ENCODE data around the gene PARD6A.

Gene PARD6A

GRCh38 chr16:67660564-67661028 lies at the start of gene PARD6A (continued):
- TF ChIP-seq ZNF449 (tag by site-specific recombination; IDR thresholded peaks at IDR 0.05) = no peak
- TF ChIP-seq ZNF629 (tag by site-specific recombination; IDR thresholded peaks at IDR 0.05) = peak; percentile 98
- no peak for TF ChIP-seq SCRT2 (tag by site-specific recombination; IDR thresholded peaks at IDR 0.05)
- TF ChIP-seq ZNF19 (tag by site-specific recombination; IDR thresholded peaks at IDR 0.05; ENCODE audit: low read depth) = no peak
- TF ChIP-seq EGR2 (tag by site-specific recombination; IDR thresholded peaks at IDR 0.05; ENCODE audit: low read depth) = no peak
- TF ChIP-seq ZNF404 (tag by site-specific recombination; IDR thresholded peaks at IDR 0.05) = no peak
- TF ChIP-seq, protein P1, sequence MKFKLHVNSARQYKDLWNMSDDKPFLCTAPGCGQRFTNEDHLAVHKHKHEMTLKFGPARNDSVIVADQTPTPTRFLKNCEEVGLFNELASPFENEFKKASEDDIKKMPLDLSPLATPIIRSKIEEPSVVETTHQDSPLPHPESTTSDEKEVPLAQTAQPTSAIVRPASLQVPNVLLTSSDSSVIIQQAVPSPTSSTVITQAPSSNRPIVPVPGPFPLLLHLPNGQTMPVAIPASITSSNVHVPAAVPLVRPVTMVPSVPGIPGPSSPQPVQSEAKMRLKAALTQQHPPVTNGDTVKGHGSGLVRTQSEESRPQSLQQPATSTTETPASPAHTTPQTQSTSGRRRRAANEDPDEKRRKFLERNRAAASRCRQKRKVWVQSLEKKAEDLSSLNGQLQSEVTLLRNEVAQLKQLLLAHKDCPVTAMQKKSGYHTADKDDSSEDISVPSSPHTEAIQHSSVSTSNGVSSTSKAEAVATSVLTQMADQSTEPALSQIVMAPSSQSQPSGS (tag by site-specific recombination; IDR thresholded peaks at IDR 0.05; ENCODE audit: low read depth) = peak; percentile 83
- peak; percentile 40; the same call in 1 of the 2 replicates for TF ChIP-seq ZXDB (tag by site-specific recombination; IDR thresholded peaks at IDR 0.05)
- no peak for TF ChIP-seq GLI4 (tag by site-specific recombination; IDR thresholded peaks at IDR 0.05)
- TF ChIP-seq ZSCAN4 (tag by site-specific recombination; IDR thresholded peaks at IDR 0.05) = no peak
- TF ChIP-seq ZBTB44 (tag by site-specific recombination; IDR thresholded peaks at IDR 0.05) = no peak
- TF ChIP-seq ZNF362 (tag by site-specific recombination; IDR thresholded peaks at IDR 0.05) = no peak
- no peak for TF ChIP-seq ZNF76 (tag by site-specific recombination; IDR thresholded peaks at IDR 0.05; ENCODE audit: borderline replicate concordance, low read depth)
- no peak for TF ChIP-seq GLI2 (tag by site-specific recombination; IDR thresholded peaks at IDR 0.05; ENCODE audit: borderline replicate concordance, low read depth)
- TF ChIP-seq ZNF658 (tag by site-specific recombination; IDR thresholded peaks at IDR 0.05) = no peak
- TF ChIP-seq, protein P2, sequence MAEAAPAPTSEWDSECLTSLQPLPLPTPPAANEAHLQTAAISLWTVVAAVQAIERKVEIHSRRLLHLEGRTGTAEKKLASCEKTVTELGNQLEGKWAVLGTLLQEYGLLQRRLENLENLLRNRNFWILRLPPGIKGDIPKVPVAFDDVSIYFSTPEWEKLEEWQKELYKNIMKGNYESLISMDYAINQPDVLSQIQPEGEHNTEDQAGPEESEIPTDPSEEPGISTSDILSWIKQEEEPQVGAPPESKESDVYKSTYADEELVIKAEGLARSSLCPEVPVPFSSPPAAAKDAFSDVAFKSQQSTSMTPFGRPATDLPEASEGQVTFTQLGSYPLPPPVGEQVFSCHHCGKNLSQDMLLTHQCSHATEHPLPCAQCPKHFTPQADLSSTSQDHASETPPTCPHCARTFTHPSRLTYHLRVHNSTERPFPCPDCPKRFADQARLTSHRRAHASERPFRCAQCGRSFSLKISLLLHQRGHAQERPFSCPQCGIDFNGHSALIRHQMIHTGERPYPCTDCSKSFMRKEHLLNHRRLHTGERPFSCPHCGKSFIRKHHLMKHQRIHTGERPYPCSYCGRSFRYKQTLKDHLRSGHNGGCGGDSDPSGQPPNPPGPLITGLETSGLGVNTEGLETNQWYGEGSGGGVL (tag by site-specific recombination; IDR thresholded peaks at IDR 0.05) = no peak; the same call in 1 of the 2 replicates
- no peak for TF ChIP-seq ZNF132 (tag by site-specific recombination; IDR thresholded peaks at IDR 0.05; ENCODE audit: borderline replicate concordance)
- no peak for TF ChIP-seq ZNF654 (tag by site-specific recombination; IDR thresholded peaks at IDR 0.05; ENCODE audit: low read depth)
- no peak for TF ChIP-seq ZNF266 (tag by site-specific recombination; IDR thresholded peaks at IDR 0.05; ENCODE audit: low read depth)
- TF ChIP-seq ZNF521 (tag by site-specific recombination; IDR thresholded peaks at IDR 0.05) = no peak
- TF ChIP-seq, protein P3, sequence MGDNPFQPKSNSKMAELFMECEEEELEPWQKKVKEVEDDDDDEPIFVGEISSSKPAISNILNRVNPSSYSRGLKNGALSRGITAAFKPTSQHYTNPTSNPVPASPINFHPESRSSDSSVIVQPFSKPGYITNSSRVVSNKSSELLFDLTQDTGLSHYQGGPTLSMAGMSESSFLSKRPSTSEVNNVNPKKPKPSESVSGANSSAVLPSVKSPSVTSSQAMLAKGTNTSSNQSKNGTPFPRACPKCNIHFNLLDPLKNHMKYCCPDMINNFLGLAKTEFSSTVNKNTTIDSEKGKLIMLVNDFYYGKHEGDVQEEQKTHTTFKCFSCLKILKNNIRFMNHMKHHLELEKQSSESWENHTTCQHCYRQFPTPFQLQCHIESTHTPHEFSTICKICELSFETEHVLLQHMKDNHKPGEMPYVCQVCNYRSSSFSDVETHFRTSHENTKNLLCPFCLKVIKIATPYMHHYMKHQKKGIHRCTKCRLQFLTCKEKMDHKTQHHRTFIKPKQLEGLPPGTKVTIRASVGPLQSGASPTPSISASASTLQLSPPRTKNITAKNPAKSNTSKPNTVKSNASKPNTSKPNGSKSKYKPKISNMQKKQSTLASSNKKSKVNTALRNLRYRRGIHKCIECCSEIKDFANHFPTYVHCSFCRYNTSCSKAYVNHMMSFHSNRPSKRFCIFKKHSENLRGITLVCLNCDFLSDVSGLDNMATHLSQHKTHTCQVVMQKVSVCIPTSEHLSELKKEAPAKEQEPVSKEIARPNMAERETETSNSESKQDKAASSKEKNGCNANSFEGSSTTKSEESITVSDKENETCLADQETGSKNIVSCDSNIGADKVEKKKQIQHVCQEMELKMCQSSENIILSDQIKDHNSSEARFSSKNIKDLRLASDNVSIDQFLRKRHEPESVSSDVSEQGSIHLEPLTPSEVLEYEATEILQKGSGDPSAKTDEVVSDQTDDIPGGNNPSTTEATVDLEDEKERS (tag by site-specific recombination; IDR thresholded peaks at IDR 0.05) = no peak
- no peak for TF ChIP-seq ZNF394 (tag by site-specific recombination; IDR thresholded peaks at IDR 0.05; ENCODE audit: borderline replicate concordance)
- TF ChIP-seq ZNF155 (tag by site-specific recombination; IDR thresholded peaks at IDR 0.05) = no peak
- no peak for TF ChIP-seq ZNF510 (tag by site-specific recombination; IDR thresholded peaks at IDR 0.05; ENCODE audit: insufficient replicate concordance)
- peak; percentile 97 for TF ChIP-seq ZNF335 (tag by site-specific recombination; conservative IDR thresholded peaks at IDR 0.05)
- TF ChIP-seq ZNF341 (tag by site-specific recombination; IDR thresholded peaks at IDR 0.05; ENCODE audit: low read depth) = peak; percentile 85
- no peak for TF ChIP-seq SETDB1 (IDR thresholded peaks at IDR 0.05; ENCODE audit: insufficient read length, low read length)
- 0 out of 2 replicates have a peak, but pooled peaks have one; percentile 55 for TF ChIP-seq BCL11B (tag by site-specific recombination; IDR thresholded peaks at IDR 0.05; ENCODE audit: low read depth)
